ENCODE results near the gene EEF1AKMT4.
A peak's percentile ranks its signal among the peaks of the same experiment; 100 is the strongest.

The EEF1AKMT4 gene

GRCh38 chr3:184305577-184305976 lies 56.1 kb downstream of the EEF1AKMT4 start:
- DNase-seq: peak; percentile 20

- no peak for DNase-seq
Measured at GRCh38 chr3:184306341-184306972, 57.0 kb downstream of the EEF1AKMT4 start.

GRCh38 chr3:184307915-184308314 lies 58.4 kb downstream of the EEF1AKMT4 start:
- DNase-seq: no peak

Measured in fibroblast of skin of right biceps (primary cell).